ENCODE measurements around the gene CIRBP. TPM values are rescaled to one million over a fixed set of nuclear protein-coding genes. Genes with fewer than 3 reads are reported as not detected.
A peak's percentile ranks its signal among the peaks of the same experiment; 100 is the strongest.

The CIRBP gene
- total and polyA plus RNA-seq, 2 of the 13 experiments (the other 11 are each of a cell fraction or from before 2014, with no cell fraction given): 133 to 140 TPM

DNA sequence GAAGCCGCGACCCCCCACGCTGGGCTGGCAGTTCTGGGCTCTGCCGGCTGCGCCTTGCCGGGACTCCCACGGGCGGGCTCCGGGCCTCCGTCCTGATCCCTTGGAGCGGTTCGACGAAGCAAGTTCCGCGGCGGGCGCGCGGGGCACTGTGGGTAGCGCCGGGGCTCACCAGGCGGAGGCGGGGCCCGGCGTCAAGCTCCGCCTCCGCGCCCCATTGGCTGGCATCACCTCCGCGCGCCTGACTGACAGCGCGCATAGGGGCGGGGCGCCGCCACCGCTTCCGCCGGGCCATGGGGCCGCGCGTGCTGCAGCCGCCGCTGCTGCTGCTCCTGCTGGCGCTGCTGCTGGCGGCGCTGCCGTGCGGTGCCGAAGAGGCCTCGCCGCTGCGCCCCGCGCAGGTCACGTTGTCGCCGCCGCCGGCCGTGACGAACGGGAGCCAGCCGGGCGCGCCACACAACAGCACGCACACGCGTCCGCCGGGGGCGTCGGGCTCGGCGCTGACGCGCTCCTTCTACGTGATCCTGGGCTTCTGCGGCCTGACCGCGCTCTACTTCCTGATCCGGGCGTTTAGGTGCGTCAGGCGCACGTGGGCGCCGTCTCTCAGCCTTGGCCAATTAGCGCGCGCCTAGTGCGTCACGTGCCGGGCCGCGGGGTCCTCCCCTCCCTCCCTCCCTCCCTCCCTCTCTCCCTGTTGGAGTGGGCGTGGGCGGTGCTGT lies 6.3 kb downstream of the CIRBP start, which contains the start of gene FAM174C (continued):
- TF ChIP-seq, protein P1, sequence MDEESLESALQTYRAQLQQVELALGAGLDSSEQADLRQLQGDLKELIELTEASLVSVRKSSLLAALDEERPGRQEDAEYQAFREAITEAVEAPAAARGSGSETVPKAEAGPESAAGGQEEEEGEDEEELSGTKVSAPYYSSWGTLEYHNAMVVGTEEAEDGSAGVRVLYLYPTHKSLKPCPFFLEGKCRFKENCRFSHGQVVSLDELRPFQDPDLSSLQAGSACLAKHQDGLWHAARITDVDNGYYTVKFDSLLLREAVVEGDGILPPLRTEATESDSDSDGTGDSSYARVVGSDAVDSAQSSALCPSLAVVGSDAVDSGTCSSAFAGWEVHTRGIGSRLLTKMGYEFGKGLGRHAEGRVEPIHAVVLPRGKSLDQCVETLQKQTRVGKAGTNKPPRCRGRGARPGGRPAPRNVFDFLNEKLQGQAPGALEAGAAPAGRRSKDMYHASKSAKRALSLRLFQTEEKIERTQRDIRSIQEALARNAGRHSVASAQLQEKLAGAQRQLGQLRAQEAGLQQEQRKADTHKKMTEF (CRISPR knock-in tag; IDR thresholded peaks at IDR 0.05): peak; percentile 54; the same call in 1 of the 2 replicates
- TF ChIP-seq ZFP1 (CRISPR knock-in tag; IDR thresholded peaks at IDR 0.05): no peak
- TF ChIP-seq, protein P2, sequence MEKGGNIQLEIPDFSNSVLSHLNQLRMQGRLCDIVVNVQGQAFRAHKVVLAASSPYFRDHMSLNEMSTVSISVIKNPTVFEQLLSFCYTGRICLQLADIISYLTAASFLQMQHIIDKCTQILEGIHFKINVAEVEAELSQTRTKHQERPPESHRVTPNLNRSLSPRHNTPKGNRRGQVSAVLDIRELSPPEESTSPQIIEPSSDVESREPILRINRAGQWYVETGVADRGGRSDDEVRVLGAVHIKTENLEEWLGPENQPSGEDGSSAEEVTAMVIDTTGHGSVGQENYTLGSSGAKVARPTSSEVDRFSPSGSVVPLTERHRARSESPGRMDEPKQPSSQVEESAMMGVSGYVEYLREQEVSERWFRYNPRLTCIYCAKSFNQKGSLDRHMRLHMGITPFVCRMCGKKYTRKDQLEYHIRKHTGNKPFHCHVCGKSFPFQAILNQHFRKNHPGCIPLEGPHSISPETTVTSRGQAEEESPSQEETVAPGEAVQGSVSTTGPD (CRISPR knock-in tag; IDR thresholded peaks at IDR 0.05): no peak
- peak; percentile 55; the same call in 1 of the 2 replicates for TF ChIP-seq ZNF44 (CRISPR knock-in tag; IDR thresholded peaks at IDR 0.05)
- no peak for TF ChIP-seq TBL1XR1 (IDR thresholded peaks at IDR 0.05; ENCODE audit: borderline replicate concordance, low read length, partially characterized antibody)
- TF ChIP-seq, protein P3, sequence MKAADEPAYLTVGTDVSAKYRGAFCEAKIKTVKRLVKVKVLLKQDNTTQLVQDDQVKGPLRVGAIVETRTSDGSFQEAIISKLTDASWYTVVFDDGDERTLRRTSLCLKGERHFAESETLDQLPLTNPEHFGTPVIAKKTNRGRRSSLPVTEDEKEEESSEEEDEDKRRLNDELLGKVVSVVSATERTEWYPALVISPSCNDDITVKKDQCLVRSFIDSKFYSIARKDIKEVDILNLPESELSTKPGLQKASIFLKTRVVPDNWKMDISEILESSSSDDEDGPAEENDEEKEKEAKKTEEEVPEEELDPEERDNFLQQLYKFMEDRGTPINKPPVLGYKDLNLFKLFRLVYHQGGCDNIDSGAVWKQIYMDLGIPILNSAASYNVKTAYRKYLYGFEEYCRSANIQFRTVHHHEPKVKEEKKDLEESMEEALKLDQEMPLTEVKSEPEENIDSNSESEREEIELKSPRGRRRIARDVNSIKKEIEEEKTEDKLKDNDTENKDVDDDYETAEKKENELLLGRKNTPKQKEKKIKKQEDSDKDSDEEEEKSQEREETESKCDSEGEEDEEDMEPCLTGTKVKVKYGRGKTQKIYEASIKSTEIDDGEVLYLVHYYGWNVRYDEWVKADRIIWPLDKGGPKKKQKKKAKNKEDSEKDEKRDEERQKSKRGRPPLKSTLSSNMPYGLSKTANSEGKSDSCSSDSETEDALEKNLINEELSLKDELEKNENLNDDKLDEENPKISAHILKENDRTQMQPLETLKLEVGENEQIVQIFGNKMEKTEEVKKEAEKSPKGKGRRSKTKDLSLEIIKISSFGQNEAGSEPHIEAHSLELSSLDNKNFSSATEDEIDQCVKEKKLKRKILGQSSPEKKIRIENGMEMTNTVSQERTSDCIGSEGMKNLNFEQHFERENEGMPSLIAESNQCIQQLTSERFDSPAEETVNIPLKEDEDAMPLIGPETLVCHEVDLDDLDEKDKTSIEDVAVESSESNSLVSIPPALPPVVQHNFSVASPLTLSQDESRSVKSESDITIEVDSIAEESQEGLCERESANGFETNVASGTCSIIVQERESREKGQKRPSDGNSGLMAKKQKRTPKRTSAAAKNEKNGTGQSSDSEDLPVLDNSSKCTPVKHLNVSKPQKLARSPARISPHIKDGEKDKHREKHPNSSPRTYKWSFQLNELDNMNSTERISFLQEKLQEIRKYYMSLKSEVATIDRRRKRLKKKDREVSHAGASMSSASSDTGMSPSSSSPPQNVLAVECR (CRISPR knock-in tag; IDR thresholded peaks at IDR 0.05; ENCODE audit: borderline replicate concordance): peak; percentile 92
- no peak for TF ChIP-seq ADNP (CRISPR knock-in tag; IDR thresholded peaks at IDR 0.05)
- no peak for TF ChIP-seq ZNF839 (CRISPR knock-in tag; IDR thresholded peaks at IDR 0.05; ENCODE audit: borderline replicate concordance)
- TF ChIP-seq, protein P4, sequence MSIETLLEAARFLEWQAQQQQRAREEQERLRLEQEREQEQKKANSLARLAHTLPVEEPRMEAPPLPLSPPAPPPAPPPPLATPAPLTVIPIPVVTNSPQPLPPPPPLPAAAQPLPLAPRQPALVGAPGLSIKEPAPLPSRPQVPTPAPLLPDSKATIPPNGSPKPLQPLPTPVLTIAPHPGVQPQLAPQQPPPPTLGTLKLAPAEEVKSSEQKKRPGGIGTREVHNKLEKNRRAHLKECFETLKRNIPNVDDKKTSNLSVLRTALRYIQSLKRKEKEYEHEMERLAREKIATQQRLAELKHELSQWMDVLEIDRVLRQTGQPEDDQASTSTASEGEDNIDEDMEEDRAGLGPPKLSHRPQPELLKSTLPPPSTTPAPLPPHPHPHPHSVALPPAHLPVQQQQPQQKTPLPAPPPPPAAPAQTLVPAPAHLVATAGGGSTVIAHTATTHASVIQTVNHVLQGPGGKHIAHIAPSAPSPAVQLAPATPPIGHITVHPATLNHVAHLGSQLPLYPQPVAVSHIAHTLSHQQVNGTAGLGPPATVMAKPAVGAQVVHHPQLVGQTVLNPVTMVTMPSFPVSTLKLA (IDR thresholded peaks at IDR 0.05): peak; percentile 91
- TF ChIP-seq, protein P5, sequence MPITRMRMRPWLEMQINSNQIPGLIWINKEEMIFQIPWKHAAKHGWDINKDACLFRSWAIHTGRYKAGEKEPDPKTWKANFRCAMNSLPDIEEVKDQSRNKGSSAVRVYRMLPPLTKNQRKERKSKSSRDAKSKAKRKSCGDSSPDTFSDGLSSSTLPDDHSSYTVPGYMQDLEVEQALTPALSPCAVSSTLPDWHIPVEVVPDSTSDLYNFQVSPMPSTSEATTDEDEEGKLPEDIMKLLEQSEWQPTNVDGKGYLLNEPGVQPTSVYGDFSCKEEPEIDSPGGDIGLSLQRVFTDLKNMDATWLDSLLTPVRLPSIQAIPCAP (CRISPR knock-in tag; IDR thresholded peaks at IDR 0.05; ENCODE audit: low read depth): no peak
- TF ChIP-seq ZNF331 (CRISPR knock-in tag; IDR thresholded peaks at IDR 0.05): peak; percentile 22; the same call in 1 of the 2 replicates
- no peak for TF ChIP-seq CHD4 (IDR thresholded peaks at IDR 0.05; ENCODE audit: borderline replicate concordance, low read length)
- peak; percentile 89 for TF ChIP-seq THAP11 (CRISPR knock-in tag; IDR thresholded peaks at IDR 0.05)
- TF ChIP-seq ZFP36L1 (CRISPR knock-in tag; IDR thresholded peaks at IDR 0.05): no peak
- TF ChIP-seq, protein P6, sequence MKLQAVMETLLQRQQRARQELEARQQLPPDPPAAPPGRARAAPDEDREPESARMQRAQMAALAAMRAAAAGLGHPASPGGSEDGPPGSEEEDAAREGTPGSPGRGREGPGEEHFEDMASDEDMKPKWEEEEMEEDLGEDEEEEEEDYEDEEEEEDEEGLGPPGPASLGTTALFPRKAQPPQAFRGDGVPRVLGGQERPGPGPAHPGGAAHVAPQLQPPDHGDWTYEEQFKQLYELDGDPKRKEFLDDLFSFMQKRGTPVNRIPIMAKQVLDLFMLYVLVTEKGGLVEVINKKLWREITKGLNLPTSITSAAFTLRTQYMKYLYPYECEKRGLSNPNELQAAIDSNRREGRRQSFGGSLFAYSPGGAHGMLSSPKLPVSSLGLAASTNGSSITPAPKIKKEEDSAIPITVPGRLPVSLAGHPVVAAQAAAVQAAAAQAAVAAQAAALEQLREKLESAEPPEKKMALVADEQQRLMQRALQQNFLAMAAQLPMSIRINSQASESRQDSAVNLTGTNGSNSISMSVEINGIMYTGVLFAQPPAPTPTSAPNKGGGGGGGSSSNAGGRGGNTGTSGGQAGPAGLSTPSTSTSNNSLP (IDR thresholded peaks at IDR 0.05; ENCODE audit: low read depth, low read length): no peak
- no peak for TF ChIP-seq PTBP1 (IDR thresholded peaks at IDR 0.05; ENCODE audit: low read depth, low read length, poor library complexity, severe bottlenecking)

All from HepG2 (cell line).